GM12878 (cell line): ENCODE data around the gene PSORS1C2.

Experiments
- CHD1 ChIP-seq: IDR thresholded peaks from 2 replicates; pipeline ENCODE4 v1.6.1; 2012; ENCODE audit warnings: low read depth, low read length, improper control_type of control experiment
- CREB1 ChIP-seq: IDR thresholded peaks from 2 replicates; pipeline ENCODE4 v1.6.1; 2012; ENCODE audit warnings: low read depth, mild to moderate bottlenecking, inconsistent platforms
- GABPA ChIP-seq: IDR thresholded peaks from 2 replicates; pipeline ENCODE4 v1.6.1; 2014; ENCODE audit warnings: antibody characterized with exemption, low read depth, mild to moderate bottlenecking, inconsistent platforms
- HDGF ChIP-seq: fragments of 450-650 bp; IDR thresholded peaks from 2 replicates; pipeline ENCODE4 v1.6.1; 2016; ENCODE audit warnings: antibody characterized with exemption
- MEF2A ChIP-seq: IDR thresholded peaks from 2 replicates; pipeline ENCODE4 v1.6.1; 2011; ENCODE audit warnings: low read depth, mild to moderate bottlenecking, low read length, moderate library complexity; ENCODE audit not compliant: insufficient read depth
- MXI1 ChIP-seq: fragments of 150-350 bp; IDR thresholded peaks from 2 replicates; pipeline ENCODE4 v1.6.1; 2011; ENCODE audit warnings: low read depth, mild to moderate bottlenecking, inconsistent platforms, low read length, improper control_type of control experiment
- POLR2AphosphoS5 ChIP-seq: IDR thresholded peaks from 2 replicates; pipeline ENCODE4 v1.6.1; 2011; ENCODE audit warnings: mild to moderate bottlenecking, low read length, inconsistent platforms
- ZZZ3 ChIP-seq: IDR thresholded peaks from 2 replicates; pipeline ENCODE4 v1.6.1; 2011; ENCODE audit warnings: low read depth; ENCODE audit not compliant: control insufficient read depth, insufficient read length
- TF ChIP-seq, protein P1 (sequence below), 3 experiments: IDR thresholded peaks in 2 of 3; conservative IDR thresholded peaks in 1 of 3; 2 replicates each; pipeline ENCODE4 v1.5.1; 2011; ENCODE audit warnings: low read depth in 3 of 3, low read length in 3 of 3, mild to moderate bottlenecking in 3 of 3, control low read depth in 2 of 3, moderate library complexity in 2 of 3, inconsistent platforms in 1 of 3, mixed read lengths in 1 of 3; ENCODE audit not compliant: control insufficient read depth in 2 of 3, insufficient read depth in 1 of 3; ENCODE audit errors: extremely low read depth in 1 of 3
- TF ChIP-seq, protein P2 (sequence below): IDR thresholded peaks from 2 replicates; pipeline ENCODE4 v1.6.1; 2012; ENCODE audit warnings: mild to moderate bottlenecking, low read depth, low read length
- TF ChIP-seq, protein P3 (sequence below): IDR thresholded peaks from 2 replicates; pipeline ENCODE4 v1.6.1; 2011; ENCODE audit warnings: mild to moderate bottlenecking, low read depth, low read length, moderate library complexity; ENCODE audit not compliant: insufficient replicate concordance
- TF ChIP-seq, protein P4 (sequence below): fragments of 450-650 bp; formaldehyde crosslinking; IDR thresholded peaks from 2 replicates; pipeline ENCODE4 v1.4.0; 2022; ENCODE audit warnings: mild to moderate bottlenecking, moderate library complexity
- TF ChIP-seq, protein P5 (sequence below): fragments of 450-650 bp; IDR thresholded peaks from 2 replicates; pipeline ENCODE4 v1.6.1; 2016; ENCODE audit warnings: mild to moderate bottlenecking

DNA sequence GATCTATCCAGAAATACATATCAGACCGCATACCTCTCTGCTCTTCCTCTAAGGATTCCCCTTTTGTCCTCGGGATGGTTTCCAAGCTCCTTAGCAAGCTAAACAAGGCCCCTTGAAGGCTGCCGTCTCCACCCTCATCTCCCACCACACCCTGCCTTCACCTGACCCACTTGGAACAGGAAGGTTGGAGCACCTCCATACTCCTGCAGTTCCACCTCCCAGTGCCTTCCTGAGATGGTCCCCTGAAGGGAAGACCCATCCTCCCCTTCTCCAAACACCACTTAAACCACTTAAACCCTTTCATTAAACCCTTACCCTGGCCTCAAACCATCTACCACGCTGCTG, 40.1 kb upstream of the PSORS1C2 start:
- TF ChIP-seq, protein P1, sequence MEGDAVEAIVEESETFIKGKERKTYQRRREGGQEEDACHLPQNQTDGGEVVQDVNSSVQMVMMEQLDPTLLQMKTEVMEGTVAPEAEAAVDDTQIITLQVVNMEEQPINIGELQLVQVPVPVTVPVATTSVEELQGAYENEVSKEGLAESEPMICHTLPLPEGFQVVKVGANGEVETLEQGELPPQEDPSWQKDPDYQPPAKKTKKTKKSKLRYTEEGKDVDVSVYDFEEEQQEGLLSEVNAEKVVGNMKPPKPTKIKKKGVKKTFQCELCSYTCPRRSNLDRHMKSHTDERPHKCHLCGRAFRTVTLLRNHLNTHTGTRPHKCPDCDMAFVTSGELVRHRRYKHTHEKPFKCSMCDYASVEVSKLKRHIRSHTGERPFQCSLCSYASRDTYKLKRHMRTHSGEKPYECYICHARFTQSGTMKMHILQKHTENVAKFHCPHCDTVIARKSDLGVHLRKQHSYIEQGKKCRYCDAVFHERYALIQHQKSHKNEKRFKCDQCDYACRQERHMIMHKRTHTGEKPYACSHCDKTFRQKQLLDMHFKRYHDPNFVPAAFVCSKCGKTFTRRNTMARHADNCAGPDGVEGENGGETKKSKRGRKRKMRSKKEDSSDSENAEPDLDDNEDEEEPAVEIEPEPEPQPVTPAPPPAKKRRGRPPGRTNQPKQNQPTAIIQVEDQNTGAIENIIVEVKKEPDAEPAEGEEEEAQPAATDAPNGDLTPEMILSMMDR (IDR thresholded peaks at IDR 0.05 in 2 of 3, conservative IDR thresholded peaks at IDR 0.05 in 1 of 3; ENCODE audit: control insufficient read depth in 2 of 3, extremely low read depth in 1 of 3, insufficient read depth in 1 of 3, low read depth in 3 of 3, low read length in 3 of 3), result no peak
- TF ChIP-seq MXI1 (no peak), POLR2AphosphoS5 (no peak), CREB1 (no peak), ZZZ3 (no peak), GABPA (no peak), MEF2A (no peak), CHD1 (no peak), HDGF (no peak)
- TF ChIP-seq, protein P2, sequence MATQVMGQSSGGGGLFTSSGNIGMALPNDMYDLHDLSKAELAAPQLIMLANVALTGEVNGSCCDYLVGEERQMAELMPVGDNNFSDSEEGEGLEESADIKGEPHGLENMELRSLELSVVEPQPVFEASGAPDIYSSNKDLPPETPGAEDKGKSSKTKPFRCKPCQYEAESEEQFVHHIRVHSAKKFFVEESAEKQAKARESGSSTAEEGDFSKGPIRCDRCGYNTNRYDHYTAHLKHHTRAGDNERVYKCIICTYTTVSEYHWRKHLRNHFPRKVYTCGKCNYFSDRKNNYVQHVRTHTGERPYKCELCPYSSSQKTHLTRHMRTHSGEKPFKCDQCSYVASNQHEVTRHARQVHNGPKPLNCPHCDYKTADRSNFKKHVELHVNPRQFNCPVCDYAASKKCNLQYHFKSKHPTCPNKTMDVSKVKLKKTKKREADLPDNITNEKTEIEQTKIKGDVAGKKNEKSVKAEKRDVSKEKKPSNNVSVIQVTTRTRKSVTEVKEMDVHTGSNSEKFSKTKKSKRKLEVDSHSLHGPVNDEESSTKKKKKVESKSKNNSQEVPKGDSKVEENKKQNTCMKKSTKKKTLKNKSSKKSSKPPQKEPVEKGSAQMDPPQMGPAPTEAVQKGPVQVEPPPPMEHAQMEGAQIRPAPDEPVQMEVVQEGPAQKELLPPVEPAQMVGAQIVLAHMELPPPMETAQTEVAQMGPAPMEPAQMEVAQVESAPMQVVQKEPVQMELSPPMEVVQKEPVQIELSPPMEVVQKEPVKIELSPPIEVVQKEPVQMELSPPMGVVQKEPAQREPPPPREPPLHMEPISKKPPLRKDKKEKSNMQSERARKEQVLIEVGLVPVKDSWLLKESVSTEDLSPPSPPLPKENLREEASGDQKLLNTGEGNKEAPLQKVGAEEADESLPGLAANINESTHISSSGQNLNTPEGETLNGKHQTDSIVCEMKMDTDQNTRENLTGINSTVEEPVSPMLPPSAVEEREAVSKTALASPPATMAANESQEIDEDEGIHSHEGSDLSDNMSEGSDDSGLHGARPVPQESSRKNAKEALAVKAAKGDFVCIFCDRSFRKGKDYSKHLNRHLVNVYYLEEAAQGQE, result no peak
- TF ChIP-seq, protein P3, sequence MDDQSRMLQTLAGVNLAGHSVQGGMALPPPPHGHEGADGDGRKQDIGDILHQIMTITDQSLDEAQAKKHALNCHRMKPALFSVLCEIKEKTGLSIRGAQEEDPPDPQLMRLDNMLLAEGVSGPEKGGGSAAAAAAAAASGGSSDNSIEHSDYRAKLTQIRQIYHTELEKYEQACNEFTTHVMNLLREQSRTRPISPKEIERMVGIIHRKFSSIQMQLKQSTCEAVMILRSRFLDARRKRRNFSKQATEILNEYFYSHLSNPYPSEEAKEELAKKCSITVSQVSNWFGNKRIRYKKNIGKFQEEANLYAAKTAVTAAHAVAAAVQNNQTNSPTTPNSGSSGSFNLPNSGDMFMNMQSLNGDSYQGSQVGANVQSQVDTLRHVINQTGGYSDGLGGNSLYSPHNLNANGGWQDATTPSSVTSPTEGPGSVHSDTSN, result no peak
- TF ChIP-seq, protein P4, sequence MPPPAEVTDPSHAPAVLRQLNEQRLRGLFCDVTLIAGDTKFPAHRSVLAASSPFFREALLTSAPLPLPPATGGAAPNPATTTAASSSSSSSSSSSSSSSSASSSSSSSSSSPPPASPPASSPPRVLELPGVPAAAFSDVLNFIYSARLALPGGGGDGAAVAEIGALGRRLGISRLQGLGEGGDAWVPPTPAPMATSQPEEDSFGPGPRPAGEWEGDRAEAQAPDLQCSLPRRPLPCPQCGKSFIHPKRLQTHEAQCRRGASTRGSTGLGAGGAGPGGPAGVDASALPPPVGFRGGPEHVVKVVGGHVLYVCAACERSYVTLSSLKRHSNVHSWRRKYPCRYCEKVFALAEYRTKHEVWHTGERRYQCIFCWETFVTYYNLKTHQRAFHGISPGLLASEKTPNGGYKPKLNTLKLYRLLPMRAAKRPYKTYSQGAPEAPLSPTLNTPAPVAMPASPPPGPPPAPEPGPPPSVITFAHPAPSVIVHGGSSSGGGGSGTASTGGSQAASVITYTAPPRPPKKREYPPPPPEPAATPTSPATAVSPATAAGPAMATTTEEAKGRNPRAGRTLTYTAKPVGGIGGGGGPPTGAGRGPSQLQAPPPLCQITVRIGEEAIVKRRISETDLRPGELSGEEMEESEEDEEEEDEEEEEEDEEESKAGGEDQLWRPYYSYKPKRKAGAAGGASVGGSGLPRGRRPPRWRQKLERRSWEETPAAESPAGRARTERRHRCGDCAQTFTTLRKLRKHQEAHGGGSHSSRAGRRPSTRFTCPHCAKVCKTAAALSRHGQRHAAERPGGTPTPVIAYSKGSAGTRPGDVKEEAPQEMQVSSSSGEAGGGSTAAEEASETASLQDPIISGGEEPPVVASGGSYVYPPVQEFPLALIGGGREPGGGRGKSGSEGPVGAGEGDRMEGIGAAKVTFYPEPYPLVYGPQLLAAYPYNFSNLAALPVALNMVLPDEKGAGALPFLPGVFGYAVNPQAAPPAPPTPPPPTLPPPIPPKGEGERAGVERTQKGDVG (CRISPR knock-in tag), result no peak
- TF ChIP-seq, protein P5, sequence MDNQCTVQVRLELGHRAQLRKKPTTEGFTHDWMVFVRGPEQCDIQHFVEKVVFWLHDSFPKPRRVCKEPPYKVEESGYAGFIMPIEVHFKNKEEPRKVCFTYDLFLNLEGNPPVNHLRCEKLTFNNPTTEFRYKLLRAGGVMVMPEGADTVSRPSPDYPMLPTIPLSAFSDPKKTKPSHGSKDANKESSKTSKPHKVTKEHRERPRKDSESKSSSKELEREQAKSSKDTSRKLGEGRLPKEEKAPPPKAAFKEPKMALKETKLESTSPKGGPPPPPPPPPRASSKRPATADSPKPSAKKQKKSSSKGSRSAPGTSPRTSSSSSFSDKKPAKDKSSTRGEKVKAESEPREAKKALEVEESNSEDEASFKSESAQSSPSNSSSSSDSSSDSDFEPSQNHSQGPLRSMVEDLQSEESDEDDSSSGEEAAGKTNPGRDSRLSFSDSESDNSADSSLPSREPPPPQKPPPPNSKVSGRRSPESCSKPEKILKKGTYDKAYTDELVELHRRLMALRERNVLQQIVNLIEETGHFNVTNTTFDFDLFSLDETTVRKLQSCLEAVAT, result no peak
